Neutrophil (primary cell): ENCODE results near the gene TRMT10C.

ENCODE experiments used
- H3K27ac ChIP-seq: fragments of 200-600 bp; sonication (generic); 2 replicates; pipeline ENCODE4 v1.5.1; 2016; ENCODE audit warnings: mild to moderate bottlenecking, moderate library complexity
- H3K27me3 ChIP-seq: fragments of 200-600 bp; sonication (generic); 2 replicates; pipeline ENCODE4 v1.6.0; 2016; ENCODE audit warnings: mild to moderate bottlenecking
- H3K36me3 ChIP-seq: fragments of 200-600 bp; sonication (generic); 2 replicates; pipeline ENCODE4 v1.5.1; 2017
- H3K4me1 ChIP-seq, 2 experiments: fragments of 200-600 bp in 1 of 2; sonication (generic) in 1 of 2; 1 replicate in 1 of 2; 2 replicates in 1 of 2; pipeline versions ENCODE4 v1.5.1 to v1.6.1; 2013 to 2016; ENCODE audit warnings: low read depth in 1 of 2, low read length in 1 of 2, mild to moderate bottlenecking in 1 of 2, moderate library complexity in 1 of 2; ENCODE audit not compliant: control insufficient read depth in 1 of 2, insufficient read depth in 1 of 2
- H3K4me3 ChIP-seq, 2 experiments: fragments of 200-600 bp in 1 of 2; sonication (generic) in 1 of 2; 1 replicate in 1 of 2; 2 replicates in 1 of 2; pipeline ENCODE4 v1.5.1; 2013 to 2016; ENCODE audit warnings: low read depth in 1 of 2, low read length in 1 of 2, mild to moderate bottlenecking in 1 of 2, moderate library complexity in 1 of 2
- H3K9me3 ChIP-seq: fragments of 200-600 bp; sonication (generic); 2 replicates; pipeline ENCODE4 v1.5.1; 2016
- CTCF ChIP-seq: fragments of 200-600 bp; sonication (generic); IDR thresholded peaks from 2 replicates; pipeline ENCODE4 v1.5.1; 2016; ENCODE audit warnings: antibody characterized with exemption

The TRMT10C gene

GRCh38 chr3:101556064-101556463 lies 5.6 kb upstream of the TRMT10C start:
- Histone ChIP-seq H3K4me1 (no peaks in the 10 kb centered on the region), H3K27ac (no peak overlapping the region), H3K9me3 (no peaks in the 10 kb centered on the region), H3K4me3 (no peak overlapping the region), H3K36me3 (no peaks in the 10 kb centered on the region), H3K27me3 (peaks cover 64% of the 10 kb centered on the region)
- TF ChIP-seq CTCF = no peak

GRCh38 chr3:101567528-101568317 lies 6.1 kb downstream of the TRMT10C start:
- Histone ChIP-seq H3K4me3 (no peak overlapping the region), H3K36me3 (peaks cover 13% of the 10 kb centered on the region), H3K27ac (no peak overlapping the region), H3K4me1 (peaks cover 3 to 4% of the 10 kb centered on the region in 2 experiments), H3K27me3 (peaks cover 31% of the 10 kb centered on the region), H3K9me3 (no peaks in the 10 kb centered on the region)
- TF ChIP-seq CTCF = no peak

- Histone ChIP-seq H3K27me3 (peaks cover 31% of the 10 kb centered on the region), H3K9me3 (no peaks in the 10 kb centered on the region), H3K27ac (no peak overlapping the region), H3K36me3 (peaks cover 2% of the 10 kb centered on the region), H3K4me3 (no peak overlapping the region), H3K4me1 (peaks cover 25 to 28% of the 10 kb centered on the region in 2 experiments)
- no peak for TF ChIP-seq CTCF
Observed at GRCh38 chr3:101571028-101571895, 9.6 kb downstream of the TRMT10C start.

- H3K9me3 ChIP-seq = no peaks in the 10 kb centered on the region
Observed at GRCh38 chr3:101573449-101574387, 12.1 kb downstream of the TRMT10C start, which contains the start of gene PCNP. PCNP (plus strand) TSS chr3:101574180; CDS start chr3:101574216, 36 bp downstream.

More at GRCh38 chr3:101573449-101574387, 12.1 kb downstream of the TRMT10C start, which contains the start of gene PCNP:
- Histone ChIP-seq H3K27ac (peak within 1 kb of the TSS; percentile 96), H3K4me1 (peaks cover 25 to 28% of the 10 kb centered on the region in 2 experiments), H3K36me3 (peaks cover 6% of the 10 kb centered on the region), H3K4me3 (peak within 1 kb of the TSS; percentile 71 to 85), H3K27me3 (peaks cover 31% of the 10 kb centered on the region)
- TF ChIP-seq CTCF = peak; percentile 23
